HG02623 (cell line): ENCODE measurements around the gene DST.
"Not testable (repeated sequence)": the region's sequence is repeated elsewhere in the genome, so short reads cannot be mapped to it uniquely, and the experiment has no call there.

Source experiments
- ATAC-seq: cut with Tn5 transposase; IDR thresholded peaks from one replicate; pipeline ENCODE4 v1.9.1; 2021; ENCODE audit warnings: moderate library complexity; ENCODE audit not compliant: unreplicated experiment

DST gene

GRCh38 chr6:56664029-56664428 lies 21.3 kb upstream of the DST start:
- no peak for ATAC-seq

- ATAC-seq = no peak
Observed at GRCh38 chr6:56663344-56663743, 20.7 kb upstream of the DST start.

GRCh38 chr6:56661338-56661737 lies 18.6 kb upstream of the DST start:
- ATAC-seq = not testable (repeated sequence)

- no peak for ATAC-seq
Observed at GRCh38 chr6:56660381-56660730, 17.7 kb upstream of the DST start.

DNA sequence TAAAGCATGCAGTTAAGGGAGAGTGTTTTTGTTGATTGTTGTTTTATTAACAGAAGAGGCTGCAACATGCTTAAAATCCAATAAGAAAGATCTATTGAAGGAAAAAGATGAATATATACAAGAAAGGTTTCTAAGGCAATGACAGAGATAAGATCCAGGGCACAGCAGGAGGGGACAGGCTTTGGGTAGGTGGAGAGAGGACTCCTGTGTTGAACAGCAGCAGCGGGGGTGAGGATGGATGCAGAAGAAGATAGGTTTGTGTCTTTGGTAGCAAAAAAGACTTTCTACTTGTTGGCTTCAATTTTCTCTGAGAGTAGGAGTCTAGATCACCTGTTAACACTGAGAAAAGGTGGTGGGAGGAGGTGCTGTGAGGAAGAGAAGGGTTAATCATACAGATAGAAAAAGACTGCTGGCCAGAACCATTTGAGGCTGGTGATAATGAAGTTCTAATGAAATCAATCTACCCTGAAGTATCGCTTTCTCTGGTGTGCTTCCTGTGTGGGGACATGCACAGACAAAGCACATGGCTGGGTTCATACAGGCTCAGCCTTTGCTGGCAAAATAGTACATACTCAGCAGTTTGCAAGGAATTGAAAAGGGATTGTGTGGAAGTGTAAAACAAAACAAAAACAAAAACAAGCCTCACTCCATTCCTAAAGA lies 17.2 kb upstream of the DST start:
- peak; percentile 84 for ATAC-seq

GRCh38 chr6:56658326-56658725 lies 15.6 kb upstream of the DST start:
- ATAC-seq = no peak

DNA sequence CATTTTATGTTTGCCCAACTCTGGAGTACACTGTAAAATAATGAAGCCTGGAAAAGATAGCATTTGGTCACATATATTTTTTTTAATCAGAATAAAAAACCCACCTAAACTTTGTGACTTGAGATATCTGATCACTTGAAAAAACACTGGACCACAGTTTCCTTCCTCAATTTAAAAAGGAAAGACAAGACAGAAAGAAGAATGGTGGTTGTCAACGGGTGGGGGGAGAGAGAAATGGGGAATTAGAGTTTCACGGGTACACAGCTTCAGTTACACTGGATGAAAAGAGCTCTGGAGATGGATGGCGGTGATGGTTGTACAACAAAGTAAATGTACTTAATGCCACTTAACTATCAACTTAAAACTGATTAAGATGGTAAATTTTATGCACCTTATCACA lies 14.7 kb upstream of the DST start:
- ATAC-seq = no peak

DNA sequence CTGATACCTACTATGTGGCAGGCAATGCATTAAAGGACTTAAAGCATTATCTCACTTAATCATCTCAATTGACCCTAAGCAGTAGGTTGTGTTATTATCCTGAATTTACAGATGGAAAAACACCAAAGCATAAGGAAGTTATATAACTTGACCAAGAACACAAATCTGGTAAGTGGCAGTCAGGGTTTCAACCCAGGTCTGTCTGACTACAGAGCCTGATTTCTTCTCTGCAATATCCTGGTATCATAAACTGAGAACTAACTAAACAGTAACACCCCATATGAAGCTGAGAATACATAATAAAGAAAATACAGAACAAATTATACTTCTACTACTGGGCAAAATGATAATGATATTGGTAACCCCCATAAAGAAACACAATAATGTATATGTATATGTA lies 13.8 kb upstream of the DST start:
- ATAC-seq = no peak

DNA sequence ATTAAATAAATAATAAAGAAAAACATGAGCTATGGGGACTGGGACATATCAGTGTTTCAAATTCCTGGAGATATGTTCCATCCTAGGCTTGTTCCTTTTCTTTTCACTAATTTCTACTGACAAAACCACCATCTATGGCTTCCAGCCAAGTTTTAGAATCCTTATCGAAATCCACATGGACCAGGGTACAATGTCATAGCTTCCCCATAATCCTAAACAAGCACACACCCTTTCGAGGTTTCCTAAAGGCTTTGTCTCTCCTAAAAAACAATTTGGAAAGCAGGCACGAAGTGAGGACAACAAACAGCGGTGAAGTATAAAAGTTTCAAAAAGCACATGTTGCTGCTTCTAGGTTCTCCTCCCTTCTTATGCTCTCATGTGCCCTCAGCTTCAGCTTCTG lies 13.3 kb upstream of the DST start:
- no peak for ATAC-seq

GRCh38 chr6:56655249-56655648 lies 12.6 kb upstream of the DST start:
- ATAC-seq = no peak

DNA sequence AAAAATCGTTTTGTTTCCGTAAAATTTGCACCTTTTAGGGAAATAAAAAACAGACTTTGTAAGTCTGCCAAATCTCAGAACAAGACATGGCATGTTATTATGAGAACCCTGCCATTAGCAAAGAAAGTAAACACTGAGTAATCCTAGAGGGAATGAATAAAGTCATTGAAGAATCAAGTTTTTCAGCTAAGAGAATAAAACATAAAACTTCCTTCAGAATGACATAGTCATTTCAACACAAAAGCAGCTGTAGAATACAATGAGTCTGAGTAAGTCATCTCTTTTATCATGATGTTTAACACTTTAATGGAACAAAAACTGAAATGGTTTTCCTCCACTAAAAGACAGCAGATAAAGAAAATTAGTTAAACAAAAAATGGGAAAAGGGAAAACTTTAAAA lies 10.3 kb upstream of the DST start:
- ATAC-seq = no peak

DNA sequence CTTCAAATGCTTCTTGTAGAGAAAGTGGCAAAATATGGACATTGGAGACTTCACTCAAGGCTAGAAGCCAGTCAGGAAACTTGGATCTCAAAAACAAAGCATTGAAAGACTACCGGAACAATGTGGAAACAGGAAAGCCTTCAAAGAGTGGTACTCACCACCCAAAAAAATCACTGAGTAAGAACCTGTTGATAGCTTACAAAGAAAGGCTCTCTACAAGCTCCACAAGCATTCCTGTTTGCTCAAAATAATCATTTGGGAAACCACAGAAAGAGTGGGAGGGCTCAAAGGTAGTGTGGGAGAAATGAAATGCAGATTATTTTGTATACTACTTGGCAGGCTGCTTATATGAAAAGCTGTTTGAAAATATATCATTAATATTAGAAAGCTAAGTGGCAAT lies 9.5 kb upstream of the DST start:
- no peak for ATAC-seq

DNA sequence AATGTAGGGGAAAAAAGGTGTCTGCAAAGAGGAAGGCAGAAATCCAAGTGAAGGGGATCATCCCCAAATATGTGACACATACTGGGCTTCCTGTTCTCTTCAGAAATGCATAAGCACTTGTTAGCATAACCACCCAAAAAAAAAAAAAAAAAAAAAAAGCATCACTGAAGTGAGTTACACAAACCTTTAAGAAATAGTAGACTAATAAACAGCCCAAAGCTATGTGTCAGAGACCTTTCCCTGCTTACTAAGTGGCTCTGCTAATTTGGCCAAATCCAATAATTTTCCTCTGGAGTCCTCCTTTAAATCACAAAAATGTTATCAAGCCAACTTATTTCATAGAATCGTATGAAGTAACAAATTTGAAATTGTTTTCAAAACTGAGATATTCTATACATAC lies 7.5 kb upstream of the DST start:
- no peak for ATAC-seq

DNA sequence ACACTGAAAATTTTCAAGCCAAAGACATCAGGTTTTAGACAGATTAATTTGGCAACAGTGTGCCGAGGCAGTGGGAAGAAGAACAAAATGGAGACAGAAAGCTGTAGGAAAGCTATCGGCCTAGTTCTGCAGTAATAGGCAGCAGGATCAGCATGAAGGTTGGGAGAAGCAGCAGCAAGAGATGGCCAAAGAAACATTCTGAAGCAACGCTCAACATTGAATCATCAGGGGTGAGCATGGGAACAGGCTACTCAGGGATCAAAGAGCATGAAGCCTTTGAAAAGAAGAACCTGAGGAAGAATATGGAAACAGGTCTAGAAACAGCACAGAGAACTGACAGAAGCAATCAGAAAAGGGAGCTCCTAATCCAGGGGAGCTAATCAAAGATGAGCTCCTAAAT lies 7.1 kb upstream of the DST start:
- ATAC-seq = no peak

- ATAC-seq = no peak
Observed at GRCh38 chr6:56649053-56649769, 6.5 kb upstream of the DST start.

GRCh38 chr6:56647172-56647762 lies 4.6 kb upstream of the DST start:
- no peak for ATAC-seq

- no peak for ATAC-seq
Observed at GRCh38 chr6:56644366-56644765, 1.7 kb upstream of the DST start.

- ATAC-seq = no peak
Observed at GRCh38 chr6:56643379-56644089, 845 bp upstream of the DST start.

DNA sequence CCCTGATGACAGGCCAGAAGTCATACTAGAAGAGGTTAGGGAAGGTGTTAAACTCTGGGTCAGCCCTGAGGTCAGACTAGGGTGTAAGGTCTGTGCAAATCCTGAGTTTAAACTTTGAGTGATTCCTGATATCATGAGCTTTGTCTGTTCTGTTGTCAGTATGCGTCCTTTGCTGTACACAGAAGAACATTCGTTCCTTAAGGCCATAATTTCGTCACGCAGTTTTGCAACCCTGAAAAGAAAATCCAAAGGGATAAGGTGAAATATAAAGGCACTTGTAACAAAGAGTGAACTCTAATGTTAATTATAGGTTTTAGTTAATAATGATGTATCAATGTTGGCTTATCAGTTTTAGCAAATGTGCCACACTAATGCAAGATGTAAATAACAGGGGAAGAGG lies 2.3 kb downstream of the DST start:
- ATAC-seq = no peak

DNA sequence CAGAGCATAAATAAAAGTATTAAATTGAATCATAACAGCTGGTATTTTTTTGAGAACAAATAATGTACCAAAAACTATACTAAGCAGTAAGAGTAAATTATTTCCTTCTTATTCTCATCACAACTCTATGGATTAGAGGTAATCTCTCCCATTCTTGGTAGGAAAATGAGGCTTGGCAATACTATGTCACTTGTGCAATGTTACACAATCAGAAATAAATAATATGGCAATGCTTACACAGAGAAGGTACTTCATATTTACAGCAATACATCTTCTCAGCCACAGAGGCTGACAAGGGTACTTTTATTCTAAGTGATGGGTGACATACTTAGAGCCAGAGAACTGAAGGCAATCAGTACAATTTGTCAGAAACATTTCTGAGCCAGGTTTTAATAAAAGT lies 3.9 kb downstream of the DST start:
- ATAC-seq = no peak

GRCh38 chr6:56637640-56638039 lies 5.0 kb downstream of the DST start:
- no peak for ATAC-seq

DNA sequence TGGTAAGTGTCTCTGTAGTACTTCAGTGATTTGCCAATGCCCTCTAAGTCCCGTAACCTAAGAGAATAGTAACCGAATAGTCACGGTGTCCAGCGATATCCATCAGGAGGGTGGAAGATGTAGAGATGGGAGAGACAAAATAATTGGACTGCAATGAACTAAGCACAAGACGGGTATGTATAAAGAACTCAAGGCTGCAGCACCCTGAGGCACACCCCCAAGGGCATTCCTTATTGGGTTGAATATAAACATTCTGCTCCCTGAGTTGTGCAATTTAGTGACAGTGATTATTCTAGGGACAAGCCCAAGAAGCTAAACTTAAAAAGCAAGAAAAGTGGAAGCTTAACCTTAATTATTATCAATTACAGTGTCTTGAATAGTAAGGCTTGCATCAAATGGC lies 14.6 kb downstream of the DST start:
- no peak for ATAC-seq
